ENCODE measurements around the gene BROX.

The BROX gene

GRCh38 chr1:222772996-222773379 lies 60.6 kb downstream of the BROX start:
- no peak for DNase-seq (ENCODE audit: low read depth in 2 of 2, low spot score in 1 of 2)

GRCh38 chr1:222777463-222777862 lies 65.1 kb downstream of the BROX start:
- no peak for DNase-seq (ENCODE audit: low read depth in 2 of 2, low spot score in 1 of 2)

GRCh38 chr1:222777977-222778376 lies 65.6 kb downstream of the BROX start:
- DNase-seq (ENCODE audit: low read depth in 2 of 2, low spot score in 1 of 2): no peak

GRCh38 chr1:222781251-222781650 lies 68.9 kb downstream of the BROX start:
- DNase-seq (ENCODE audit: low read depth in 2 of 2, low spot score in 1 of 2): no peak

GRCh38 chr1:222783051-222783450 lies 70.7 kb downstream of the BROX start:
- no peak for DNase-seq (ENCODE audit: low read depth in 2 of 2, low spot score in 1 of 2)

GRCh38 chr1:222784371-222784770 lies 72.0 kb downstream of the BROX start:
- DNase-seq (ENCODE audit: low read depth in 2 of 2, low spot score in 1 of 2): no peak
